SH-SY5Y (cell line): ENCODE measurements around the gene GBGT1.

ENCODE experiments used
- GATA2 ChIP-seq: IDR thresholded peaks from 2 replicates; pipeline ENCODE4 v1.6.1; 2011; ENCODE audit warnings: mild to moderate bottlenecking, low read depth, low read length
- GATA3 ChIP-seq: IDR thresholded peaks from 2 replicates; pipeline ENCODE4 v1.6.1; 2011; ENCODE audit warnings: low read depth, mild to moderate bottlenecking, low read length, moderate library complexity

- TF ChIP-seq GATA2 (peak; percentile 35; the same call in 1 of the 2 replicates), GATA3 (no peak)
Observed at GRCh38 chr9:133119103-133119845, 44.4 kb downstream of the GBGT1 start.
